Stimulated activated CD4-positive, alpha-beta T cell treated with anti-CD3 and anti-CD28 coated beads, Interleukin-12 subunit alpha, Interleukin-12 subunit beta, amount 100 ng/mL, for 24 hours (primary cell): Measurements from ENCODE around the gene CPEB2.

Experiments used
- DNase-seq, 2 experiments: peaks; one replicate each; pipeline ENCODE4 v3.0.0-alpha.2; 2020; ENCODE audit warnings: low read depth in 2 of 2

The CPEB2 gene

GRCh38 chr4:15010038-15010585, 7.8 kb downstream of the CPEB2 start:
- no peak for DNase-seq

- no peak for DNase-seq
Observed at GRCh38 chr4:15011166-15011565, 8.9 kb downstream of the CPEB2 start.

- no peak for DNase-seq
Observed at GRCh38 chr4:15012017-15012788, 9.9 kb downstream of the CPEB2 start.

- no peak for DNase-seq
Observed at GRCh38 chr4:15013585-15013984, 11.3 kb downstream of the CPEB2 start.

GRCh38 chr4:15015170-15015569, 12.9 kb downstream of the CPEB2 start:
- no peak for DNase-seq

GRCh38 chr4:15018361-15018760, 16.1 kb downstream of the CPEB2 start:
- no peak for DNase-seq

- DNase-seq, result no peak
Observed at GRCh38 chr4:15020502-15021286, 18.4 kb downstream of the CPEB2 start.

GRCh38 chr4:15021311-15021710, 19.0 kb downstream of the CPEB2 start:
- no peak for DNase-seq

GRCh38 chr4:15021946-15022345, 19.7 kb downstream of the CPEB2 start:
- DNase-seq, result no peak

GRCh38 chr4:15024386-15024785, 22.1 kb downstream of the CPEB2 start:
- DNase-seq, result no peak

GRCh38 chr4:15025693-15026092, 23.4 kb downstream of the CPEB2 start:
- DNase-seq, result no peak

- no peak for DNase-seq
Observed at GRCh38 chr4:15027921-15028435, 25.7 kb downstream of the CPEB2 start.

GRCh38 chr4:15031197-15031596, 28.9 kb downstream of the CPEB2 start:
- DNase-seq, result no peak

GRCh38 chr4:15031993-15032675, 29.9 kb downstream of the CPEB2 start:
- DNase-seq, result no peak

GRCh38 chr4:15034071-15034764, 31.9 kb downstream of the CPEB2 start:
- no peak for DNase-seq

- DNase-seq, result no peak
Observed at GRCh38 chr4:15035159-15035558, 32.9 kb downstream of the CPEB2 start.

- DNase-seq, result no peak
Observed at GRCh38 chr4:15037923-15038541, 35.8 kb downstream of the CPEB2 start.

- DNase-seq, result no peak
Observed at GRCh38 chr4:15040916-15041463, 38.7 kb downstream of the CPEB2 start.

GRCh38 chr4:15042529-15043167, 40.4 kb downstream of the CPEB2 start:
- DNase-seq, result no peak

- DNase-seq, result no peak
Observed at GRCh38 chr4:15043226-15043625, 40.9 kb downstream of the CPEB2 start.
